ENCODE results near the gene SLC5A11. TPM values are rescaled to one million over a fixed set of nuclear protein-coding genes. Genes with fewer than 3 reads are reported as not detected.
A peak's percentile ranks its signal among the peaks of the same experiment; 100 is the strongest.
"Not testable (repeated sequence)": the region's sequence is repeated elsewhere in the genome, so short reads cannot be mapped to it uniquely, and the experiment has no call there.

The SLC5A11 gene
- total RNA-seq, 1 experiment from 2014 or later: 0.51 TPM

DNA sequence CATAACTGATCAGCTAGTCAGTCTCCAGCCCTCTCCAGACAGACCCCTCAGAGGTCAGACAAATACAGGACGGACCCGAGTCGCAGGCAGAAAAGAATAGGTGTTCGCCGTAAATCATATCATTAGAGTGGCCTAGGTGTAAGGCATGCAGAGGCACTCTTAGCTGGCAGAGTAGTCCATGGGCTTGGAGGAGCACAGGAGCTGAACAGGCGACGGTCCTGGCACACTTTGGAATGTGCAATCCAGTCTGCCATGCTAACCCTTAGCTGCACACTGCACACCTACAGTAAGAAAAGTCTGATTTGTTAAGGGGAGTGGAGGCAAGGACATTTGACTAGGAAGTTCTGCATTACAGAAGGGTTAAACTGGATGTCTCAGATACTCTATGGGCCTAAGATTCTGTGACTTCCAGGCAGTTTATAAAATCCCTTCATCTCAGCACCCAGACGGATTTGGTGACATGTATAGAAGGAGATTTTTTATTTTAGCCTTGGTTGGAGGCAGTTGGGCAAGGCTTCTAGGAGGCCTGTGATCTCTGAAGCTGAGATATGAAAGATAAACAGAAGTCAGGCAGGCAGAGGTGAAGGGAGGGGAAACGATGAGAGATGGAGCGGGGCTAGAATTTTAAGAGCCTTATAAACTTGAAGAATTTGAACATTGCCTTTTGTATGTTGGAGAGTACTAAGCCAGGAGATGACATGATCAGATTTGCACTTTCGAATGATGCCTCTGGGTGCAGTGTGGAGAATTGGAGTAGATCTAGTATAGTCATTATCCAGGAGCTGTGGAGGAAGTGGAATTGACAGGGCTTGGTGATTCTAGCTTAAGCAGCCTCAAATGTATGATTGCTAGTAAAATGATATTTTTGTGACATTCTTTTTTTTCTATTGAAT lies 34.6 kb upstream of the SLC5A11 start:
- no peak overlapping the region for H3K4me3 ChIP-seq (ENCODE audit: low read length)
- POLR2A ChIA-PET (ENCODE audit: unreplicated experiment): no interaction called here
- no peaks in the 10 kb centered on the region for H3K4me1 ChIP-seq (ENCODE audit: insufficient read depth, low read length)
- H3K4me2 ChIP-seq (ENCODE audit: low read length): no peak overlapping the region
- DNase-seq: no peak
- no peak for TF ChIP-seq EZH2 (IDR thresholded peaks at IDR 0.05; ENCODE audit: low read length, unreplicated experiment)
- TF ChIP-seq EZH2phosphoT487 (IDR thresholded peaks at IDR 0.05; ENCODE audit: borderline replicate concordance, low read length): no peak
- TF ChIP-seq, protein P1, sequence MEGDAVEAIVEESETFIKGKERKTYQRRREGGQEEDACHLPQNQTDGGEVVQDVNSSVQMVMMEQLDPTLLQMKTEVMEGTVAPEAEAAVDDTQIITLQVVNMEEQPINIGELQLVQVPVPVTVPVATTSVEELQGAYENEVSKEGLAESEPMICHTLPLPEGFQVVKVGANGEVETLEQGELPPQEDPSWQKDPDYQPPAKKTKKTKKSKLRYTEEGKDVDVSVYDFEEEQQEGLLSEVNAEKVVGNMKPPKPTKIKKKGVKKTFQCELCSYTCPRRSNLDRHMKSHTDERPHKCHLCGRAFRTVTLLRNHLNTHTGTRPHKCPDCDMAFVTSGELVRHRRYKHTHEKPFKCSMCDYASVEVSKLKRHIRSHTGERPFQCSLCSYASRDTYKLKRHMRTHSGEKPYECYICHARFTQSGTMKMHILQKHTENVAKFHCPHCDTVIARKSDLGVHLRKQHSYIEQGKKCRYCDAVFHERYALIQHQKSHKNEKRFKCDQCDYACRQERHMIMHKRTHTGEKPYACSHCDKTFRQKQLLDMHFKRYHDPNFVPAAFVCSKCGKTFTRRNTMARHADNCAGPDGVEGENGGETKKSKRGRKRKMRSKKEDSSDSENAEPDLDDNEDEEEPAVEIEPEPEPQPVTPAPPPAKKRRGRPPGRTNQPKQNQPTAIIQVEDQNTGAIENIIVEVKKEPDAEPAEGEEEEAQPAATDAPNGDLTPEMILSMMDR (conservative IDR thresholded peaks at IDR 0.05; ENCODE audit: low read depth, low read length): no peak
- no peaks in the 10 kb centered on the region for H3F3A ChIP-seq (ENCODE audit: low read length, unreplicated experiment)
- no peak overlapping the region for H3K9ac ChIP-seq (ENCODE audit: low read length)
- H3K27me3 ChIP-seq (ENCODE audit: low read length): no peaks in the 10 kb centered on the region
- H3K27ac ChIP-seq (ENCODE audit: low read length): no peak overlapping the region
- intact Hi-C loops (cut with micrococcal nuclease): no loop called here
- H3K36me3 ChIP-seq (ENCODE audit: low read depth, low read length): peaks cover 52% of the 10 kb centered on the region
- CTCF ChIA-PET: no interaction called here
- 0 out of 2 replicates have a peak, but pooled peaks have one; percentile 45 for ATAC-seq
- H3K9me3 ChIP-seq (ENCODE audit: low read length): no peaks in the 10 kb centered on the region
- H3K79me2 ChIP-seq (ENCODE audit: low read length): no peaks in the 10 kb centered on the region
- no TSS peak for BruUV-seq (replicated peaks)
- H4K20me1 ChIP-seq (ENCODE audit: low read length): no peaks in the 10 kb centered on the region
- no peaks in the 10 kb centered on the region for H3K9me2 ChIP-seq (replicated peaks; ENCODE audit: low read length)
- no peak overlapping the region for H2AFZ ChIP-seq (ENCODE audit: low read length)

DNA sequence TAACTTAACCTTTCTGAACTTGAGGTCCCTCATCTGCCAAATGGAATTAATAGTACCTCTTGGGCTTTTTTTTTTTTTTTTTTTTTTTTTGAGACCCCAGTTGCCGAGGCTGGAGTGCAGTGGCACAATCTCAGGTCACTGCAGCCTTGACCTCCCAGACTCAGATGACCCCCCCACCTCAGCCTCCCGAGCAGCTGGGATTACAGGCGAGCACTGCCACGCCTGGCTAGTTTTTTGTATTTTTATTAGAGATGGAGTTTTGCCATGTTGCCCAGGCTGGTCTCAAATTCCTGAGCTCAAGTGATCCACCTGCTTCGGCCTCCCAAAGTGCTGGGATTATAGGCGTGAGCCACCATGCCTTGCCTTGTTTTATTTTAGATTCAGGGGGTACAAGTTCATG lies 33.0 kb upstream of the SLC5A11 start:
- H3K27me3 ChIP-seq (ENCODE audit: low read length); CTCF ChIA-PET; DNase-seq; H3K4me2 ChIP-seq (ENCODE audit: low read length); H3F3A ChIP-seq (ENCODE audit: low read length, unreplicated experiment); H3K4me3 ChIP-seq (ENCODE audit: low read length); H3K9ac ChIP-seq (ENCODE audit: low read length); H3K4me1 ChIP-seq (ENCODE audit: insufficient read depth, low read length); H3K79me2 ChIP-seq (ENCODE audit: low read length); BruUV-seq (replicated peaks); ATAC-seq; H2AFZ ChIP-seq (ENCODE audit: low read length); intact Hi-C loops (cut with micrococcal nuclease); H3K9me2 ChIP-seq (replicated peaks; ENCODE audit: low read length); H3K27ac ChIP-seq (ENCODE audit: low read length); POLR2A ChIA-PET (ENCODE audit: unreplicated experiment); H3K9me3 ChIP-seq (ENCODE audit: low read length); H4K20me1 ChIP-seq (ENCODE audit: low read length): not testable (repeated sequence)
- peaks cover 46% of the 10 kb centered on the region for H3K36me3 ChIP-seq (ENCODE audit: low read depth, low read length)

DNA sequence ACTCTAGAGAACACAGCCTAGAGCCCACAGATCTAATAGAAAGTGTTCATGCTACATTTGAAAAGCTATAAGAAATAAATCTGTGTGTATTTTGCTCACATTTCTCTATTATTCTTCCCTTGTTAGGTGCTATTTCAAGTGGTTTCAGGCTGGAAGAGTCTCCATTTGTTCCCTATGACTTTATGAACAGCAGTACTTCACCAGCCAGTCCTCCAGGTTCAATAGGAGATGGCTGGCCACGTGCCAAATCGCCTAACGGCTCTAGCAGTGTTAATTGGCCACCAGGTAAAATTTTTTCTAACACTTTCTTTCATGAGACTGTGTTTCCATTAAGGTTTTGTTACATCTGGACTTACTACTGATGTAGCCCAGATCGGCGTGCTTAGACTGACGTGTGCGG lies 30.7 kb upstream of the SLC5A11 start:
- DNase-seq (no peak), ATAC-seq (no peak)
- ChIA-PET CTCF (no interaction called here), POLR2A (ENCODE audit: unreplicated experiment) (no interaction called here)
- intact Hi-C loops (cut with micrococcal nuclease): no loop called here
- H4K20me1 ChIP-seq (ENCODE audit: low read length): no peaks in the 10 kb centered on the region
- H2AFZ ChIP-seq (ENCODE audit: low read length): no peak overlapping the region
- H3K36me3 ChIP-seq (ENCODE audit: low read depth, low read length): peaks cover 26% of the 10 kb centered on the region
- no peaks in the 10 kb centered on the region for H3K9me3 ChIP-seq (ENCODE audit: low read length)
- no peak overlapping the region for H3K4me2 ChIP-seq (ENCODE audit: low read length)
- H3K79me2 ChIP-seq (ENCODE audit: low read length): no peaks in the 10 kb centered on the region
- no peaks in the 10 kb centered on the region for H3F3A ChIP-seq (ENCODE audit: low read length, unreplicated experiment)
- TF ChIP-seq EZH2phosphoT487 (IDR thresholded peaks at IDR 0.05; ENCODE audit: borderline replicate concordance, low read length) (no peak), EZH2 (IDR thresholded peaks at IDR 0.05; ENCODE audit: low read length, unreplicated experiment) (no peak)
- TF ChIP-seq, protein P1 (conservative IDR thresholded peaks at IDR 0.05; ENCODE audit: low read depth, low read length): no peak
- H3K27me3 ChIP-seq (ENCODE audit: low read length): no peaks in the 10 kb centered on the region
- no peaks in the 10 kb centered on the region for H3K4me1 ChIP-seq (ENCODE audit: insufficient read depth, low read length)
- no peaks in the 10 kb centered on the region for H3K9me2 ChIP-seq (replicated peaks; ENCODE audit: low read length)
- no TSS peak for BruUV-seq (replicated peaks)
- H3K9ac ChIP-seq (ENCODE audit: low read length): no peak overlapping the region
- H3K27ac ChIP-seq (ENCODE audit: low read length): no peak overlapping the region
- H3K4me3 ChIP-seq (ENCODE audit: low read length): no peak overlapping the region
